ENCODE data around the gene SNX32.

Gene SNX32

DNA sequence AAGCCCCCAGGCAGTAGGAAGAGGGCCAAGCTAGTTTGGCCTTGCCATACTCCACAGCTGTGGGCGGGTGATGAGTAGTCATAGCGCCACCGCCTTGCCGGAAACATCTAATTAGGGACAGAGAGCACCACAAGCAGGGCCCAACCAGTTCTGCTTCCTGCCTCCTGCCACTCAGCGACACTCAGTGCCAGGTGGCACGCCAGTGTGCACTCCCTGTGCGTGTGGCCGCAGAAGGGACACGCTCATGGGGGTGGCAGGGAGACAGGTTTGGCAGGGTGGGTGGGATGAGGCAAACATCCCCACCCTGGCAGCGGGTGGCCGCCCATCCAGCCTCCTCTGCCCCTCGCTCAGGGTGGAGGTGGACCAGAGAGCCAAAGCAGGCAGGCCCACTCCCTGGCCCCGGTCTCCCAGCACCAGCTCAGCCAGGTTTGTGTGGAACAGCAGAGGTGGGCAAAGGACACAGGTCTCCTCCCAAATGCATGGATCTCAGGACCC is 42.0 kb upstream of the SNX32 start:
- no peak overlapping the region for H3K4me3 ChIP-seq (ENCODE audit: low read length)
- H3K4me1 ChIP-seq (ENCODE audit: control insufficient read depth, insufficient read depth, low read length), result no peaks in the 10 kb centered on the region
- H3K36me3 ChIP-seq (ENCODE audit: control insufficient read depth, insufficient read depth, low read length), result peaks cover 3% of the 10 kb centered on the region
- H3K9ac ChIP-seq (ENCODE audit: low read length), result no peak overlapping the region
- no peak overlapping the region for H3K27ac ChIP-seq (ENCODE audit: low read depth, low read length)
- peaks cover 7% of the 10 kb centered on the region for H3K27me3 ChIP-seq (ENCODE audit: control insufficient read depth, insufficient read depth, low read length)

DNA sequence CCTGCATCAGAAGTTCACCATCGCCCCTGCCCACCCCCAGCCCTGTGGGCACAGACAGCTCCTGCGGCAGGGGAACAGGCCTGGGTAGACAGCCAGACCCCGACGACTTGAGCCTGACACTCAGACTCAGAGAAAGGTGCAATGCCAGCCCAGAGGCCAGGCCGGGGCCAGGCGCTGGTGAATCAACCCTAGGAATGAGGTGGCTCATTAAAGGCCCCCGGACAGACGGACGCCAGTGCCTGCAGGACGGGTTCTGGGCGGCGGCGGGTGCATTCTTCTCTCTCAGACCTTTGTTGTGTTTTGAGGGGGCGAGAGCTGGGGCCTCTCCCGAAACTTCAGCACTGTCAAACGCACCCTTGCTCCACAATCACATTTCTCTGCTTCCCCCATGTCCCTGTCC is 41.3 kb upstream of the SNX32 start:
- no peak overlapping the region for H3K4me3 ChIP-seq (ENCODE audit: low read length)
- no peaks in the 10 kb centered on the region for H3K4me1 ChIP-seq (ENCODE audit: control insufficient read depth, insufficient read depth, low read length)
- H3K36me3 ChIP-seq (ENCODE audit: control insufficient read depth, insufficient read depth, low read length), result peaks cover 3% of the 10 kb centered on the region
- no peak overlapping the region for H3K27ac ChIP-seq (ENCODE audit: low read depth, low read length)
- H3K9ac ChIP-seq (ENCODE audit: low read length), result no peak overlapping the region
- peaks cover 7% of the 10 kb centered on the region for H3K27me3 ChIP-seq (ENCODE audit: control insufficient read depth, insufficient read depth, low read length)

DNA sequence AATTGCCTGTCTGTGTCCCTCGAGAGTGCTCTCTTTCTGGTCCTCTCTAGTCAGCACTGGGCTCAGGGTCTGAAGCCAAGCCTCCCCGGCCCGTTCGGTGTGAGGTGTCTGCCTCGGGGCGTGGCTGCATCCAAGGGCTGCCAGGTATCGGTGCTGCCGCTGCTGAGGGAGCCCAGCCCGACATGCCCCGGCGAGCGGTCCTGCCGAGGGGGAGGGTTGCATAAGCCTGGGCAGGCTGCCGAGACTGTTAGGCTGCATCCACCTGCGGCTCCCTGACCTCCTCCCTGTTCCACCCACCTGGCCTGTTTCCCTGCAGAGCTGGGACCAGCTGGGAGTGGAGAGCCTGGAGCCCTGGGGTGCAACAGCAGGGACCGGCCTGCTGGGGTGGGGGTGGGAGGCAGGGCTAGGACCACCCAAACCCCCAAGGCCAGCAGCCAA is 40.6 kb upstream of the SNX32 start:
- Histone ChIP-seq H3K27me3 (ENCODE audit: control insufficient read depth, insufficient read depth, low read length) (peaks cover 4% of the 10 kb centered on the region), H3K27ac (ENCODE audit: low read depth, low read length) (no peak overlapping the region), H3K36me3 (ENCODE audit: control insufficient read depth, insufficient read depth, low read length) (peaks cover 3% of the 10 kb centered on the region), H3K9ac (ENCODE audit: low read length) (no peak overlapping the region), H3K4me1 (ENCODE audit: control insufficient read depth, insufficient read depth, low read length) (no peaks in the 10 kb centered on the region), H3K4me3 (ENCODE audit: low read length) (no peak overlapping the region)

- H3K9ac ChIP-seq (ENCODE audit: low read length), result no peak overlapping the region
- H3K4me3 ChIP-seq (ENCODE audit: low read length), result no peak overlapping the region
- H3K27ac ChIP-seq (ENCODE audit: low read depth, low read length), result no peak overlapping the region
- peaks cover 3% of the 10 kb centered on the region for H3K36me3 ChIP-seq (ENCODE audit: control insufficient read depth, insufficient read depth, low read length)
- H3K27me3 ChIP-seq (ENCODE audit: control insufficient read depth, insufficient read depth, low read length), result peaks cover 3% of the 10 kb centered on the region
- H3K4me1 ChIP-seq (ENCODE audit: control insufficient read depth, insufficient read depth, low read length), result no peaks in the 10 kb centered on the region
Measured at GRCh38 chr11:65793625-65794400, 40.0 kb upstream of the SNX32 start.

- Histone ChIP-seq H3K4me1 (ENCODE audit: control insufficient read depth, insufficient read depth, low read length) (no peaks in the 10 kb centered on the region), H3K36me3 (ENCODE audit: control insufficient read depth, insufficient read depth, low read length) (peaks cover 3% of the 10 kb centered on the region), H3K27me3 (ENCODE audit: control insufficient read depth, insufficient read depth, low read length) (no peaks in the 10 kb centered on the region), H3K27ac (ENCODE audit: low read depth, low read length) (no peak overlapping the region), H3K4me3 (ENCODE audit: low read length) (no peak overlapping the region), H3K9ac (ENCODE audit: low read length) (no peak overlapping the region)
Measured at GRCh38 chr11:65794570-65795510, 38.9 kb upstream of the SNX32 start.

DNA sequence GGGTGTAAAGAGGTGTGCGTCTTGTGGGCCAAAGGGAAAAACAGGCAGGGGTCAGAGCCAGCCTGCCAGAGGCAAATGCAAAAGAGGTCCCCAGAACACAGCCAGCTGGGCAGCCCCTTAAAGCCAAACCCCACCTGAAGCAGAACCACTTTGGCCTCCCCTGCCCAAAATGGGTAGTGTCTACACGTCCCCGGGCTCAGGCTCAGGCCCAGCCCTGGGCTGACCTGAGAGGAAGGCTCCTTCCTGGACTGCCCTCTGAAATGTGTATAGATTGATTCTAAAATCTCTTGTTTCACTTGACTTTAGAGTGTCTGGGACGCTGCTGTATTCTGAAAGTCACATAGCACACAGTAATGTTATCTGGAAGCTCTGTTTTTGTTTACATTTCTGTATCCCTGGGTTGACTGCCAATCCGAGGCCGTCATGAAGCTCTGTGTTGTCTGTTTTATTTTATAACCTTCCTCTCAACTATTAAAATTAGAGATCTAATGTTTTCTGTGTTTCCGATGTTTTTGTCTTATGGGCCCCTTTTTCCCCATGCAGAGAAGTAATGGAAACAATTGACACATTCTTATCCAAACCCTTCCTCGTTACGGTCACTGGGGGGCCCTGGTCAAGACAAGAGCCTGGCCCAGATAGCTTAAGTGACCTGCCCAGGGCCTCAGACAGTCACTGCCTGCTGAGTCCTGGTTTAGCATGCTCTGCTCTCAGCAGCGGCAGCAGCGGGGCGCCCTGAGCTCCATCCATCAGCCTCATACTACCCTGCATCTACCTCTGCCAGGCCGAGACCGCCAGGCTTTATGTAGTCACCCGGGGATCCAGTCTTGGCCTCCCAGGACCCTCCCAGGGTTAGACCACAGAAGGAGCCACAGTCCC is 36.8 kb upstream of the SNX32 start:
- H3K9ac ChIP-seq (ENCODE audit: low read length), result no peak overlapping the region
- no peaks in the 10 kb centered on the region for H3K27me3 ChIP-seq (ENCODE audit: control insufficient read depth, insufficient read depth, low read length)
- peaks cover 3% of the 10 kb centered on the region for H3K36me3 ChIP-seq (ENCODE audit: control insufficient read depth, insufficient read depth, low read length)
- H3K4me3 ChIP-seq (ENCODE audit: low read length), result no peak overlapping the region
- no peaks in the 10 kb centered on the region for H3K4me1 ChIP-seq (ENCODE audit: control insufficient read depth, insufficient read depth, low read length)
- H3K27ac ChIP-seq (ENCODE audit: low read depth, low read length), result no peak overlapping the region

DNA sequence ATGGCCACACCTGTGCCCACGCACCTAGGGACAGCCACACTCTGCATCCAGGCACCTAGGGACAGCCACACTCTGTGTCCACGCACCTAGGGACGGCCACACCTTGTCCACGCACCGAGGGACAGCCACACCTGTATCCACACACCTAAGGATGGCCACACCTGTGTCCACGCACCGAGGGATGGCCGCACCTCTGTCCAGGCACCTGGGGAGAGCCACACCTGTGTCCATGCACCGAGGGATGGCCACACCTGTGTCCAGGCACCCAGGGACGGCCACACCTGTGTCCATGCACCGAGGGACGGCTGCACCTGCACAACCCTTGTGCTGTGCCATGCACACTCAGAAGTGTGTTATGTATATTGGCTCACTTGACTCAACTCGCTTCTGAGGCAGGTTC is 36.1 kb upstream of the SNX32 start:
- peaks cover 3% of the 10 kb centered on the region for H3K36me3 ChIP-seq (ENCODE audit: control insufficient read depth, insufficient read depth, low read length)
- no peak overlapping the region for H3K9ac ChIP-seq (ENCODE audit: low read length)
- H3K4me3 ChIP-seq (ENCODE audit: low read length), result no peak overlapping the region
- H3K27ac ChIP-seq (ENCODE audit: low read depth, low read length), result no peak overlapping the region
- H3K4me1 ChIP-seq (ENCODE audit: control insufficient read depth, insufficient read depth, low read length), result no peaks in the 10 kb centered on the region
- no peaks in the 10 kb centered on the region for H3K27me3 ChIP-seq (ENCODE audit: control insufficient read depth, insufficient read depth, low read length)

DNA sequence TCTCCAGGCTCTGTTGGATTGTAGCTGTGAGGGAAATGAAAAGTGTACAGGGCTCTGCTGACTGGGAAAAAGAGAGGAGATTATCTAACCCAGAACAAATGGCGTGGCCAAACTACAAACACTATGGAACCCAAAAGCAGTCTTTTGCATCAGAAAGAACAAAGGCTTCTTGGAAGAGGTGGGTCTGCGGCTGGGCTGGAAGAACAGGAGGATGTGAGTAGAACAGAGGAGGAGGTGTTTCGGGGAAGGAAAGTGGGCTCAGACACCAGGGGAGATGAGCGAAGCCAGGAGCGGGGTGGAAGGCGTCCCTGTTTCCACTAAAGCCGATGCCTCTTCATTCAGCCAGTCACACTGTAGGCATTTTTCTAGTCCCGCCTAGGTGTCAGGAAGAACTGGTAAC is 34.9 kb upstream of the SNX32 start:
- Histone ChIP-seq H3K27me3 (ENCODE audit: control insufficient read depth, insufficient read depth, low read length) (peaks cover 5% of the 10 kb centered on the region), H3K27ac (ENCODE audit: low read depth, low read length) (no peak overlapping the region)

DNA sequence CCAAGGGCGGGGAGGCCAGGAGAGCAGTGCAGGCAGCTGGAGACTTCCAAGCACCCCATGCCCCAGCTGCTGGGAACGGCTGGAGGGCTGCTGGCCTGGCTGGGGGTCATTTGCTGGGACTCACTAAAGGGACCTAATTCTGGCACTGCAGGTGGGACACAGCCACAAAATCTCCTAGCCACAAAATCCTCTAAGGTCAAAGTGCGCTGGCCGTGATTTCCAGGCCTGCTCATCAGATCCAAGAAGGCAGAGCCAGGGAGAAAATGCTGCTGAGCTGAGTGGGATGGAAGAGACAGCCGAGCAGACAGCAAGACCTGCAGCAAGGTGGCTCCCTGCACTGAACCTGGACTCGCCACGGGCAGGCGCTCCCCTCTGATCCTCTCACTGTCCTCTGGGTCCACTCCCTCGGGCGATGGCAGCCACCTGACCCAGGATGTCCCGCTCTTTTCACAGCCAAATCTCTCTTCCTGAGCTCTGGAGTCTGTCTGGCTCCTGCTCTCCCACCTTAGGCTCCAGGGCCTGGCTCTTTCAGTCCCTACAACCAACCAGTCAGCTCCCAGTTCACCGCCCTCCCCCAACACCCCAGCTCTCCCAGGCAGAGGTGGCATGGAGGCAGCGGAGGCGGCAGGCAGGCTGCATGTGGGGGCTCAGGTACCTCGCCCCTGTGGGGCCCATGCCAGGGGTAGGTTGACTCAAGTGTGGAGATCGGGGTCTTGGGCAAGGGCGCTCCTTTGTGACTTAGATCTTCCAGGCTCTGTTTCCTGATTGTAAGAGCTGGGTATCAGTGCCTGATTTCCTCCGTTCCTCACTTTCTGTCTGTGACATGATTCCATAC is 32.4 kb upstream of the SNX32 start:
- Histone ChIP-seq H3K4me3 (ENCODE audit: low read length) (no peak overlapping the region), H3K9ac (ENCODE audit: low read length) (no peak overlapping the region), H3K4me1 (ENCODE audit: control insufficient read depth, insufficient read depth, low read length) (no peaks in the 10 kb centered on the region), H3K27ac (ENCODE audit: low read depth, low read length) (no peak overlapping the region), H3K36me3 (ENCODE audit: control insufficient read depth, insufficient read depth, low read length) (no peaks in the 10 kb centered on the region), H3K27me3 (ENCODE audit: control insufficient read depth, insufficient read depth, low read length) (peaks cover 6% of the 10 kb centered on the region)

More for the DNA sequence above, 34.9 kb upstream of the SNX32 start:
- Histone ChIP-seq H3K4me1 (ENCODE audit: control insufficient read depth, insufficient read depth, low read length) (no peaks in the 10 kb centered on the region), H3K4me3 (ENCODE audit: low read length) (no peak overlapping the region), H3K9ac (ENCODE audit: low read length) (no peak overlapping the region), H3K36me3 (ENCODE audit: control insufficient read depth, insufficient read depth, low read length) (peaks cover 3% of the 10 kb centered on the region)

DNA sequence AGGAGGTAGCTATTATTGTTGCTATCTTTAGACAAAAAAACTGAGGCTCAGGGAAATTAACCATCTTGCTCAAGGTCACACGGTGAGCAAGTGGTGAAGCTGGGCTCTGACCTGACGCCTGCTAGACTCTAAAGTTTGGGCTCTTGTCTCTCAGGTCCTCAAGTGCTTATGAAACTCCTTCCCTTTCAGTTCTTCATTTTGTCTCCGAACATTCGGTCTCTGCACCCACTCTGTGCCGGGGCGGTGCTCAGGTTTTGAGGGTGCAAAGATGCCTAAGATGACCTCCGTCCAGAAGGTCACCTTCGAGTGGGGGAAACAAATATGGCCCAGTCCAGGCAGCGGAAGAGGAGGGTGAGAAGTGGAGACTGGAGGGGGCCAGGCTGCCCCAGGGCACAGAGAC is 30.9 kb upstream of the SNX32 start:
- no peak overlapping the region for H3K27ac ChIP-seq (ENCODE audit: low read depth, low read length)
- no peak overlapping the region for H3K4me3 ChIP-seq (ENCODE audit: low read length)

DNA sequence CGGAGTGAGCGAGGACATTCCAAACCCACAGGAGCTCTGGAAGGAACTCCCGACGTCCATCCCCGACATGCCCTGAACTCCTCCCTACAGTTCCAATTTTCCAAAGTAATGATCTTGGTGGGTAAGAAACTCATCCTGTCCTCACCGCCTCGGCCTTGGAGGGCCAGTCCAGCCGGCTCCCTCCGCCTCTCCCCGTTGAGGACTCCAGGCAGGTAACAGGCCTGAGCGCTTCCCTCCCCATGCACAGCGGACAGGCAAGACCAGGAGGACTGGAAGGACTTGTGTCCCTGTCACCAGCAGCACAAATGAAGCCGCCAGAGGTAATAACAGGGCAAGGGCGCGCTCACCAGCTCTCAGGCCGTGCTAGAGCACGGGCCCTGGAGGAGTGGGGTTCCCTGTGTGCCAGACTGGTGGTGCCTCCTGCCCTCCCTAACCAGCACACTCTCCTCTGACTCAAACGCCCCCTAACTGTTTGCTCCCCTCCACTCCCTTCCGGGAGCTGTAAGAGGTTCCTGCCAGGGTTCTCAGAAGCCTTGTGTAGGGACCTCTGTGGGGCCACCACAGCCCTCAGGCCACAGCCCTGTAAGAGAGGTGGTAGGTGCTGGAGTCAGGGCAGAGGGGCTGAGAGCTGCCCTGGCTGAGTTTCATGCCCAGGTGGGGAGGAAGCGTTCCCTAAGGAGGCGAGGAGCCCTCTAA is 29.8 kb upstream of the SNX32 start:
- Histone ChIP-seq H3K36me3 (ENCODE audit: control insufficient read depth, insufficient read depth, low read length) (no peaks in the 10 kb centered on the region), H3K9ac (ENCODE audit: low read length) (no peak overlapping the region), H3K27me3 (ENCODE audit: control insufficient read depth, insufficient read depth, low read length) (peaks cover 10% of the 10 kb centered on the region), H3K4me1 (ENCODE audit: control insufficient read depth, insufficient read depth, low read length) (no peaks in the 10 kb centered on the region), H3K27ac (ENCODE audit: low read depth, low read length) (no peak overlapping the region), H3K4me3 (ENCODE audit: low read length) (no peak overlapping the region)

More for the DNA sequence above, 30.9 kb upstream of the SNX32 start:
- Histone ChIP-seq H3K27me3 (ENCODE audit: control insufficient read depth, insufficient read depth, low read length) (peaks cover 10% of the 10 kb centered on the region), H3K36me3 (ENCODE audit: control insufficient read depth, insufficient read depth, low read length) (no peaks in the 10 kb centered on the region), H3K9ac (ENCODE audit: low read length) (no peak overlapping the region), H3K4me1 (ENCODE audit: control insufficient read depth, insufficient read depth, low read length) (no peaks in the 10 kb centered on the region)
